WTC11 (cell line): ENCODE results near the gene ASB12. TPM values are rescaled to one million over a fixed set of nuclear protein-coding genes. Genes with fewer than 3 reads are reported as not detected.

Source experiments
- ATAC-seq: fragments of 200-7000 bp; cut with Tn5 transposase; 2 replicates; pipeline ENCODE4 v1.10.0; 2021; ENCODE audit warnings: mild to moderate bottlenecking, moderate library complexity
- CTCF ChIA-PET: fragments of 300-600 bp; sonication (Branson Sonifier 250); formaldehyde crosslinking; loops from one replicate; lab custom pipeline; 2021; ENCODE audit warnings: antibody characterized with exemption; lab: Charles Lee
- POLR2A ChIA-PET: fragments of 350-600 bp; sonication (Branson Sonifier 250); formaldehyde crosslinking; loops from one replicate; lab custom pipeline; 2021; ENCODE audit warnings: antibody characterized with exemption; lab: Charles Lee
- DNase-seq: peaks from one replicate; pipeline ENCODE4 v3.0.0; 2021; ENCODE audit warnings: low spot score
- H3K27ac Mint-ChIP-seq: 2 replicates; pipeline ENCODE4 v1.8.0; 2021; ENCODE audit warnings: mixed read lengths
- H3K27me3 Mint-ChIP-seq: 2 replicates; pipeline ENCODE4 v1.8.0; 2021; ENCODE audit warnings: low read depth, mild to moderate bottlenecking, moderate library complexity, mixed read lengths
- H3K36me3 Mint-ChIP-seq: 2 replicates; pipeline ENCODE4 v1.8.0; 2021; ENCODE audit warnings: mixed read lengths
- H3K4me1 Mint-ChIP-seq: 2 replicates; pipeline ENCODE4 v1.8.0; 2022; ENCODE audit warnings: mixed read lengths
- H3K4me3 Mint-ChIP-seq: 2 replicates; pipeline ENCODE4 v1.8.0; 2021; ENCODE audit warnings: mild to moderate bottlenecking, moderate library complexity, mixed read lengths
- H3K9me3 Mint-ChIP-seq: 2 replicates; pipeline ENCODE4 v1.8.0; 2021; ENCODE audit warnings: mixed read lengths
- HMGA2 ChIP-seq: fragments of 250-450 bp; sonication (Bioruptor Pico); IDR thresholded peaks from 2 replicates; pipeline ENCODE4 v1.4.0; 2021; ENCODE audit warnings: mild to moderate bottlenecking, moderate library complexity
- MAX ChIP-seq: sonication (generic); formaldehyde crosslinking; IDR thresholded peaks from 2 replicates; pipeline ENCODE4 v1.8.0; 2022; ENCODE audit warnings: mild to moderate bottlenecking, missing genetic modification reagents
- NFATC4 ChIP-seq: fragments of 250-450 bp; sonication (Bioruptor Pico); IDR thresholded peaks from 2 replicates; pipeline ENCODE4 v1.9.0; 2021; ENCODE audit warnings: mild to moderate bottlenecking
- NR2C2 ChIP-seq: sonication (generic); formaldehyde crosslinking; IDR thresholded peaks from 2 replicates; pipeline ENCODE4 v1.8.0; 2022; ENCODE audit warnings: mild to moderate bottlenecking, missing genetic modification reagents
- TCF7 ChIP-seq: sonication (generic); formaldehyde crosslinking; IDR thresholded peaks from 2 replicates; pipeline ENCODE4 v1.8.0; 2022; ENCODE audit warnings: mild to moderate bottlenecking, low read depth, missing genetic modification reagents, moderate library complexity
- ZBTB43 ChIP-seq: sonication (generic); formaldehyde crosslinking; IDR thresholded peaks from 2 replicates; pipeline ENCODE4 v1.8.1; 2023; ENCODE audit warnings: mild to moderate bottlenecking, missing genetic modification reagents
- ZNF232 ChIP-seq: sonication (generic); formaldehyde crosslinking; IDR thresholded peaks from 2 replicates; pipeline ENCODE4 v1.8.0; 2022; ENCODE audit warnings: mild to moderate bottlenecking, missing genetic modification reagents
- ZNF423 ChIP-seq: fragments of 250-450 bp; sonication (Bioruptor Pico); IDR thresholded peaks from 2 replicates; pipeline ENCODE4 v2.1.2; 2022; ENCODE audit warnings: mild to moderate bottlenecking, moderate library complexity
- total RNA-seq: library from RNA; stranded (reverse); gene quantifications from 3 replicates; pipeline ENCODE4 v1.2.3, GENCODE V29; 2021
- TF ChIP-seq, protein P1 (sequence below): sonication (generic); formaldehyde crosslinking; IDR thresholded peaks from 2 replicates; pipeline ENCODE4 v1.8.1; 2022; ENCODE audit warnings: mild to moderate bottlenecking, missing genetic modification reagents, moderate library complexity, borderline replicate concordance
- TF ChIP-seq, protein P2 (sequence below): sonication (generic); formaldehyde crosslinking; IDR thresholded peaks from 2 replicates; pipeline ENCODE4 v1.8.1; 2023; ENCODE audit warnings: mild to moderate bottlenecking, missing genetic modification reagents, moderate library complexity
- TF ChIP-seq, protein P3 (sequence below): sonication (generic); formaldehyde crosslinking; IDR thresholded peaks from 2 replicates; pipeline ENCODE4 v1.8.0; 2022; ENCODE audit warnings: mild to moderate bottlenecking, missing genetic modification reagents
- TF ChIP-seq, protein P4 (sequence below): fragments of 250-450 bp; sonication (Bioruptor Pico); conservative IDR thresholded peaks from 2 replicates; pipeline ENCODE4 v1.9.0; 2021; ENCODE audit warnings: mild to moderate bottlenecking
- TF ChIP-seq, protein P5 (sequence below): sonication (generic); formaldehyde crosslinking; IDR thresholded peaks from 2 replicates; pipeline ENCODE4 v1.8.0; 2023; ENCODE audit warnings: missing genetic modification reagents, mild to moderate bottlenecking, borderline replicate concordance

The ASB12 gene
- total RNA-seq, 1 experiment from 2014 or later, result 1.4 TPM

- POLR2A ChIA-PET, result no interaction called here
- no peaks in the 10 kb centered on the region for H3K9me3 Mint-ChIP-seq
These were observed 25.0 kb downstream of the ASB12 start, which contains the start of gene AMER1 for GRCh38 chrX:64205441-64205734. AMER1 (minus strand) TSS chrX:64205708; CDS start chrX:64193286, 12,422 bp downstream.

DNA sequence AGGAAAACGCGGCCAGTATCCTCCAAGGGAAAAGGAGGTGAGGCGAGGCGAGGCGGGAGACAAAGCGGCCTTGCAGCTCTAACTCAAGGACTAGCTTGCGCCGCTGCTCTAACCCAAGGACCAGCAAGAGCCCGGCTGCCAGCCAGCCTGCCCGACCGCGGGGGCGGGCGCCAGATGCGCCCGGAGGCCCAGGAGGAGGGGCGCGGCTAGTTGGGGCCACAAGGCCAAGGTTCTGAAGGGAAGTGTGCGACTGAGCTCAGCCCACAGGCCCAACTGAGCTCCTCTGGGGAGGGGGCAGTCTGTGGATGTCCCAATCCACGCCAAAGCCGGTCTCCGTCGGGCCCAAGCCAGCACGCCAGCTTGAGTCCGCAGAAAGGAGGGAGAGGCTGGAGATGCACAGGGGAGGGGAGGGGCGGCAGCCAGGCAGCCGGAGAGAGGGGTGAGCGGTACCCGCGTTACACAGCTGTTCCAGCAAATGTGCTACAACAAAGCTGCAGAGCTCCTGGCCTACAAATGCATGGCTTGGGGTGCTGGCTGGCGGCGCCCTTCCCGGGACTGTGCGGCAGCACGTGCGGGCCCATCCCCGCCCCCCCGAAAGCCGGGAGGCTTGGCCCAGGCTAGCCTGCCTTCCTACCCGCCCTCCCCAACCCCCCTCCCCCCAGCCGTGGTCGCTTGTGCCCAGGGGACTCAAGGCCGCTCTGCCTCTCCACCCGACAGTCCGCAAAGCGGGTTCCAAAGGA is 25.5 kb downstream of the ASB12 start:
- Mint-ChIP-seq H3K27me3 (peaks cover 14% of the 10 kb centered on the region), H3K36me3 (no peaks in the 10 kb centered on the region), H3K9me3 (no peaks in the 10 kb centered on the region), H3K4me3 (peak overlapping the region; percentile 73), H3K4me1 (peaks cover 15% of the 10 kb centered on the region), H3K27ac (no peak overlapping the region)
- ChIA-PET CTCF (interaction anchor here (1.0 to 3.1 kb wide), 3 partner anchors 52 to 421 kb away, joined by 3 to 11 read pairs (median 10); no protein-coding TSS in a partner anchor), POLR2A (no interaction called here)
- TF ChIP-seq TCF7 (CRISPR knock-in tag) (no peak), NFATC4 (CRISPR knock-in tag) (no peak), HMGA2 (CRISPR knock-in tag) (no peak), ZNF232 (CRISPR knock-in tag) (no peak), ZNF423 (CRISPR knock-in tag) (no peak), NR2C2 (CRISPR knock-in tag) (no peak)
- TF ChIP-seq, protein P1, sequence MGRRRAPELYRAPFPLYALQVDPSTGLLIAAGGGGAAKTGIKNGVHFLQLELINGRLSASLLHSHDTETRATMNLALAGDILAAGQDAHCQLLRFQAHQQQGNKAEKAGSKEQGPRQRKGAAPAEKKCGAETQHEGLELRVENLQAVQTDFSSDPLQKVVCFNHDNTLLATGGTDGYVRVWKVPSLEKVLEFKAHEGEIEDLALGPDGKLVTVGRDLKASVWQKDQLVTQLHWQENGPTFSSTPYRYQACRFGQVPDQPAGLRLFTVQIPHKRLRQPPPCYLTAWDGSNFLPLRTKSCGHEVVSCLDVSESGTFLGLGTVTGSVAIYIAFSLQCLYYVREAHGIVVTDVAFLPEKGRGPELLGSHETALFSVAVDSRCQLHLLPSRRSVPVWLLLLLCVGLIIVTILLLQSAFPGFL, result no peak
- TF ChIP-seq, protein P2, sequence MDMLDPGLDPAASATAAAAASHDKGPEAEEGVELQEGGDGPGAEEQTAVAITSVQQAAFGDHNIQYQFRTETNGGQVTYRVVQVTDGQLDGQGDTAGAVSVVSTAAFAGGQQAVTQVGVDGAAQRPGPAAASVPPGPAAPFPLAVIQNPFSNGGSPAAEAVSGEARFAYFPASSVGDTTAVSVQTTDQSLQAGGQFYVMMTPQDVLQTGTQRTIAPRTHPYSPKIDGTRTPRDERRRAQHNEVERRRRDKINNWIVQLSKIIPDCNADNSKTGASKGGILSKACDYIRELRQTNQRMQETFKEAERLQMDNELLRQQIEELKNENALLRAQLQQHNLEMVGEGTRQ, result no peak
- TF ChIP-seq, protein P3, sequence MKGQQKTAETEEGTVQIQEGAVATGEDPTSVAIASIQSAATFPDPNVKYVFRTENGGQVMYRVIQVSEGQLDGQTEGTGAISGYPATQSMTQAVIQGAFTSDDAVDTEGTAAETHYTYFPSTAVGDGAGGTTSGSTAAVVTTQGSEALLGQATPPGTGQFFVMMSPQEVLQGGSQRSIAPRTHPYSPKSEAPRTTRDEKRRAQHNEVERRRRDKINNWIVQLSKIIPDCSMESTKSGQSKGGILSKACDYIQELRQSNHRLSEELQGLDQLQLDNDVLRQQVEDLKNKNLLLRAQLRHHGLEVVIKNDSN, result no peak
- TF ChIP-seq, protein P4, sequence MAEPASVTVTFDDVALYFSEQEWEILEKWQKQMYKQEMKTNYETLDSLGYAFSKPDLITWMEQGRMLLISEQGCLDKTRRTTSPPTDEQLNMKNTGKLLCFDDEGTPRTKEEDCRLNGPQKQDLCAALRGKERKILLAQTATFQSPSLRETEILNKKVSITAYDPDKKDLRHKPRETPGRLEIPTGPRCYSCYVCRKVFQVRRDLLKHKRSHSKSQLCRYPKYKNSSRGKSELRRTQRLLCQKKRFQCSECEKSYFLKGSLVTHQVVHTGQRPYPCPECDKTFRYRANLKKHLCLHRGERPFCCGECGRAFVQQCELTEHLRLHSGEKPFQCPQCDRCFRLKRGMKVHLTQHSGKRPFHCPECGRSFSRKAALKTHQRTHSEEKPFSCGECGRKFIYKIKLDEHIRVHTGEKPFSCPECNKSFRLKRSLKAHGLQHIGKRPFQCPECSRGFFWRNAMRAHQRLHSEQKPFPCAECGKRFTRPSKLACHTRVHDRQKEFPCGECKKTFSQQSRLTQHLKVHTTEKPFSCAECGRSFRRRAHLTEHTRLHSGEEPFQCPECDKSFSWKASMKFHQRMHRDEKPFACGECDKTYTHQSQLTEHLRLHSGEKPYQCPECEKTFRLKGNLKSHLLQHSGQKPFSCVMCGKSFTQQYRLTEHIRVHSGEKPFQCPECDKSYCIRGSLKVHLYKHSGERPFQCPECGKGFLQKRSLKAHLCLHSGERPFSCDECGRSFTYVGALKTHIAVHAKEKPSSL (CRISPR knock-in tag), result no peak
- DNase-seq (peak; percentile 28), ATAC-seq (peak; percentile 8)

More at GRCh38 chrX:64205441-64205734, 25.0 kb downstream of the ASB12 start, which contains the start of gene AMER1:
- H3K36me3 Mint-ChIP-seq, result no peaks in the 10 kb centered on the region
- peaks cover 13% of the 10 kb centered on the region for H3K4me1 Mint-ChIP-seq
- peaks cover 14% of the 10 kb centered on the region for H3K27me3 Mint-ChIP-seq
- H3K4me3 Mint-ChIP-seq, result peak within 1 kb of the TSS; percentile 73
- H3K27ac Mint-ChIP-seq, result peak within 1 kb of the TSS; percentile 80; the same call in 1 of the 2 replicates
- CTCF ChIA-PET, result interaction anchor here (1.0 to 3.1 kb wide), 4 partner anchors 53 to 421 kb away, joined by 3 to 11 read pairs (median 10); no protein-coding TSS in a partner anchor
- DNase-seq (no peak), ATAC-seq (peak; percentile 32; the same call in 1 of the 2 replicates)
- peak; percentile 17; the same call in 1 of the 2 replicates for TF ChIP-seq MAX (CRISPR knock-in tag)
- TF ChIP-seq ZBTB43 (CRISPR knock-in tag), result no peak
- TF ChIP-seq, protein P5, sequence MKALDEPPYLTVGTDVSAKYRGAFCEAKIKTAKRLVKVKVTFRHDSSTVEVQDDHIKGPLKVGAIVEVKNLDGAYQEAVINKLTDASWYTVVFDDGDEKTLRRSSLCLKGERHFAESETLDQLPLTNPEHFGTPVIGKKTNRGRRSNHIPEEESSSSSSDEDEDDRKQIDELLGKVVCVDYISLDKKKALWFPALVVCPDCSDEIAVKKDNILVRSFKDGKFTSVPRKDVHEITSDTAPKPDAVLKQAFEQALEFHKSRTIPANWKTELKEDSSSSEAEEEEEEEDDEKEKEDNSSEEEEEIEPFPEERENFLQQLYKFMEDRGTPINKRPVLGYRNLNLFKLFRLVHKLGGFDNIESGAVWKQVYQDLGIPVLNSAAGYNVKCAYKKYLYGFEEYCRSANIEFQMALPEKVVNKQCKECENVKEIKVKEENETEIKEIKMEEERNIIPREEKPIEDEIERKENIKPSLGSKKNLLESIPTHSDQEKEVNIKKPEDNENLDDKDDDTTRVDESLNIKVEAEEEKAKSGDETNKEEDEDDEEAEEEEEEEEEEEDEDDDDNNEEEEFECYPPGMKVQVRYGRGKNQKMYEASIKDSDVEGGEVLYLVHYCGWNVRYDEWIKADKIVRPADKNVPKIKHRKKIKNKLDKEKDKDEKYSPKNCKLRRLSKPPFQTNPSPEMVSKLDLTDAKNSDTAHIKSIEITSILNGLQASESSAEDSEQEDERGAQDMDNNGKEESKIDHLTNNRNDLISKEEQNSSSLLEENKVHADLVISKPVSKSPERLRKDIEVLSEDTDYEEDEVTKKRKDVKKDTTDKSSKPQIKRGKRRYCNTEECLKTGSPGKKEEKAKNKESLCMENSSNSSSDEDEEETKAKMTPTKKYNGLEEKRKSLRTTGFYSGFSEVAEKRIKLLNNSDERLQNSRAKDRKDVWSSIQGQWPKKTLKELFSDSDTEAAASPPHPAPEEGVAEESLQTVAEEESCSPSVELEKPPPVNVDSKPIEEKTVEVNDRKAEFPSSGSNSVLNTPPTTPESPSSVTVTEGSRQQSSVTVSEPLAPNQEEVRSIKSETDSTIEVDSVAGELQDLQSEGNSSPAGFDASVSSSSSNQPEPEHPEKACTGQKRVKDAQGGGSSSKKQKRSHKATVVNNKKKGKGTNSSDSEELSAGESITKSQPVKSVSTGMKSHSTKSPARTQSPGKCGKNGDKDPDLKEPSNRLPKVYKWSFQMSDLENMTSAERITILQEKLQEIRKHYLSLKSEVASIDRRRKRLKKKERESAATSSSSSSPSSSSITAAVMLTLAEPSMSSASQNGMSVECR (CRISPR knock-in tag), result 0 out of 2 replicates have a peak, but pooled peaks have one; percentile 49
